Astrocyte (in vitro differentiated cells and primary cell): ENCODE results near the gene PANX2. TPM values are rescaled to one million over a fixed set of nuclear protein-coding genes. Genes with fewer than 3 reads are reported as not detected.

ENCODE experiments used
- DNase-seq: peaks from one replicate; pipeline ENCODE4 v3.0.0-alpha.2; 2010; ENCODE audit warnings: low read depth
- FAIRE-seq: peaks from 2 replicates; lab custom pipeline; 2011; peaks lifted over from hg19 to GRCh38; lab: Jason Lieb, UNC
- H2AFZ ChIP-seq: 2 replicates; pipeline ENCODE4 v1.6.0; 2012; ENCODE audit warnings: low read depth, low read length, inconsistent platforms
- H3K27ac ChIP-seq: 2 replicates; pipeline ENCODE4 v1.5.1; 2011; ENCODE audit warnings: low read depth, low read length, inconsistent platforms
- H3K27me3 ChIP-seq: 2 replicates; pipeline ENCODE4 v1.6.0; 2011; ENCODE audit warnings: low read length, inconsistent platforms; ENCODE audit not compliant: insufficient read depth
- H3K36me3 ChIP-seq: 2 replicates; pipeline ENCODE4 v1.5.1; 2011; ENCODE audit warnings: low read length, inconsistent platforms; ENCODE audit not compliant: insufficient read depth
- H3K4me1 ChIP-seq: 2 replicates; pipeline ENCODE4 v1.5.1; 2011; ENCODE audit warnings: low read length, inconsistent platforms; ENCODE audit not compliant: insufficient read depth
- H3K4me2 ChIP-seq: 2 replicates; pipeline ENCODE4 v1.6.0; 2012; ENCODE audit warnings: low read length, inconsistent platforms
- H3K4me3 ChIP-seq: 2 replicates; pipeline ENCODE4 v1.5.1; 2011; ENCODE audit warnings: low read depth, mild to moderate bottlenecking, low read length, inconsistent platforms; ENCODE audit not compliant: insufficient read depth
- H3K79me2 ChIP-seq: 2 replicates; pipeline ENCODE4 v1.6.0; 2012; ENCODE audit warnings: mild to moderate bottlenecking, low read length, inconsistent platforms; ENCODE audit not compliant: insufficient read depth
- H3K9ac ChIP-seq: 2 replicates; pipeline ENCODE4 v1.6.0; 2012; ENCODE audit warnings: mild to moderate bottlenecking, low read length, inconsistent platforms
- H3K9me3 ChIP-seq: 2 replicates; pipeline ENCODE4 v1.5.1; 2012; ENCODE audit warnings: low read depth, mild to moderate bottlenecking, low read length, inconsistent platforms; ENCODE audit not compliant: insufficient read depth
- H4K20me1 ChIP-seq: 2 replicates; pipeline ENCODE4 v1.6.0; 2012; ENCODE audit warnings: low read length, inconsistent platforms; ENCODE audit not compliant: insufficient read depth
- H3K27ac Mint-ChIP-seq: one replicate; pipeline ENCODE4 v1.8.0; 2021; ENCODE audit warnings: mild to moderate bottlenecking, mixed read lengths; ENCODE audit not compliant: unreplicated experiment
- H3K27me3 Mint-ChIP-seq: one replicate; pipeline ENCODE4 v1.8.0; 2021; ENCODE audit warnings: low read depth, mixed read lengths; ENCODE audit not compliant: unreplicated experiment
- H3K36me3 Mint-ChIP-seq: one replicate; pipeline ENCODE4 v1.8.0; 2021; ENCODE audit warnings: low read depth, mixed read lengths; ENCODE audit not compliant: unreplicated experiment
- H3K4me1 Mint-ChIP-seq: one replicate; pipeline ENCODE4 v1.8.0; 2021; ENCODE audit warnings: low read depth, mixed read lengths; ENCODE audit not compliant: unreplicated experiment
- H3K4me3 Mint-ChIP-seq: one replicate; pipeline ENCODE4 v1.8.0; 2021; ENCODE audit warnings: mild to moderate bottlenecking, moderate library complexity, mixed read lengths; ENCODE audit not compliant: unreplicated experiment
- H3K9me3 Mint-ChIP-seq: one replicate; pipeline ENCODE4 v1.8.0; 2021; ENCODE audit warnings: mild to moderate bottlenecking, mixed read lengths; ENCODE audit not compliant: unreplicated experiment
- CTCF ChIP-seq: IDR thresholded peaks from 2 replicates; pipeline ENCODE4 v1.5.1; 2011; ENCODE audit warnings: low read depth, mild to moderate bottlenecking, inconsistent platforms, low read length, moderate library complexity; ENCODE audit not compliant: insufficient read depth
- EZH2 ChIP-seq: IDR thresholded peaks from 2 replicates; pipeline ENCODE4 v1.6.1; 2012; ENCODE audit warnings: mild to moderate bottlenecking, low read length, inconsistent platforms; ENCODE audit not compliant: insufficient read depth
- total RNA-seq: library from RNA; stranded (reverse); gene quantifications from 2 replicates; pipeline ENCODE4 v1.2.1, GENCODE V29; 2021

PANX2 gene
- total RNA-seq, 1 donor from 2014 or later, result 2.3 TPM

- no peaks in the 10 kb centered on the region for H3K9me3 ChIP-seq
- peaks cover 8% of the 10 kb centered on the region for H3K36me3 Mint-ChIP-seq
- H3K36me3 ChIP-seq, result peaks cover 7% of the 10 kb centered on the region
- H3K27ac ChIP-seq, result no peak overlapping the region
- peak overlapping the region; percentile 26 for H3K27ac Mint-ChIP-seq
- H3K9me3 Mint-ChIP-seq, result no peaks in the 10 kb centered on the region
- no peak overlapping the region for H3K4me3 ChIP-seq
- FAIRE-seq (no peak), DNase-seq (no peak)
- no peak overlapping the region for H3K4me3 Mint-ChIP-seq
- peaks cover 10% of the 10 kb centered on the region for H3K79me2 ChIP-seq
- H3K27me3 ChIP-seq, result no peaks in the 10 kb centered on the region
- peaks cover 2% of the 10 kb centered on the region for H3K4me1 Mint-ChIP-seq
- no peak overlapping the region for H3K9ac ChIP-seq
- no peak overlapping the region for H3K4me2 ChIP-seq
- H2AFZ ChIP-seq, result no peak overlapping the region
- no peaks in the 10 kb centered on the region for H3K4me1 ChIP-seq
- H4K20me1 ChIP-seq, result peaks cover 56% of the 10 kb centered on the region
- no peaks in the 10 kb centered on the region for H3K27me3 Mint-ChIP-seq
- TF ChIP-seq CTCF (no peak), EZH2 (no peak)
Observed at GRCh38 chr22:50219800-50220602, 49.5 kb downstream of the PANX2 start.

- no peak overlapping the region for H2AFZ ChIP-seq
- H3K4me1 Mint-ChIP-seq, result peaks cover 2% of the 10 kb centered on the region
- FAIRE-seq, result no peak
Observed at GRCh38 chr22:50220603-50221409, 50.3 kb downstream of the PANX2 start.

More at GRCh38 chr22:50220603-50221409, 50.3 kb downstream of the PANX2 start:
- Mint-ChIP-seq H3K4me3 (no peak overlapping the region), H3K36me3 (peaks cover 11% of the 10 kb centered on the region), H3K27me3 (no peaks in the 10 kb centered on the region), H3K27ac (peak overlapping the region; percentile 12), H3K9me3 (no peaks in the 10 kb centered on the region)
- Histone ChIP-seq H3K27me3 (no peaks in the 10 kb centered on the region), H3K27ac (no peak overlapping the region), H3K79me2 (peaks cover 4% of the 10 kb centered on the region), H4K20me1 (peaks cover 53% of the 10 kb centered on the region), H3K9me3 (no peaks in the 10 kb centered on the region), H3K4me1 (no peaks in the 10 kb centered on the region), H3K4me2 (no peak overlapping the region), H3K36me3 (peaks cover 7% of the 10 kb centered on the region), H3K4me3 (no peak overlapping the region), H3K9ac (no peak overlapping the region)
- TF ChIP-seq EZH2, result no peak
- no peak for TF ChIP-seq CTCF
- DNase-seq, result no peak
